Neuron (in vitro differentiated cells): ENCODE measurements around the gene OPRM1.

Experiments used
- H2AFZ ChIP-seq: one replicate; pipeline ENCODE4 v1.6.1; 2013; ENCODE audit warnings: low read depth, mild to moderate bottlenecking, inconsistent platforms, low read length, moderate library complexity
- H3K27me3 ChIP-seq: one replicate; pipeline ENCODE4 v1.6.1; 2013; ENCODE audit warnings: low read length; ENCODE audit not compliant: insufficient read depth
- H3K36me3 ChIP-seq: one replicate; pipeline ENCODE4 v1.6.1; 2013; ENCODE audit warnings: low read length; ENCODE audit not compliant: insufficient read depth
- H3K4me1 ChIP-seq: one replicate; pipeline ENCODE4 v1.6.1; 2013; ENCODE audit warnings: low read length; ENCODE audit not compliant: insufficient read depth
- H3K4me3 ChIP-seq: 2 replicates; pipeline ENCODE4 v1.5.1; 2013; ENCODE audit warnings: mild to moderate bottlenecking, low read length, moderate library complexity
- H3K9me3 ChIP-seq: one replicate; pipeline ENCODE4 v1.6.1; 2013; ENCODE audit warnings: low read length

The OPRM1 gene

GRCh38 chr6:154206996-154207395 is 168.0 kb downstream of the OPRM1 start:
- Histone ChIP-seq H3K36me3 (no peaks in the 10 kb centered on the region), H3K4me1 (no peaks in the 10 kb centered on the region), H3K27me3 (no peaks in the 10 kb centered on the region), H2AFZ (no peak overlapping the region), H3K9me3 (no peaks in the 10 kb centered on the region), H3K4me3 (no peak overlapping the region)

- no peaks in the 10 kb centered on the region for H3K9me3 ChIP-seq
- H3K4me1 ChIP-seq = no peaks in the 10 kb centered on the region
- no peaks in the 10 kb centered on the region for H3K36me3 ChIP-seq
- no peak overlapping the region for H3K4me3 ChIP-seq
- H3K27me3 ChIP-seq = no peaks in the 10 kb centered on the region
- H2AFZ ChIP-seq = no peak overlapping the region
Observed at GRCh38 chr6:154209555-154209954, 170.5 kb downstream of the OPRM1 start.

- H3K36me3 ChIP-seq = no peaks in the 10 kb centered on the region
- no peak overlapping the region for H2AFZ ChIP-seq
- no peaks in the 10 kb centered on the region for H3K27me3 ChIP-seq
- H3K9me3 ChIP-seq = no peaks in the 10 kb centered on the region
- H3K4me1 ChIP-seq = no peaks in the 10 kb centered on the region
- no peak overlapping the region for H3K4me3 ChIP-seq
Observed at GRCh38 chr6:154210678-154211077, 171.6 kb downstream of the OPRM1 start.

GRCh38 chr6:154213782-154214181 is 174.7 kb downstream of the OPRM1 start:
- H3K36me3 ChIP-seq = no peaks in the 10 kb centered on the region
- H3K27me3 ChIP-seq = no peaks in the 10 kb centered on the region
- no peaks in the 10 kb centered on the region for H3K4me1 ChIP-seq
- H2AFZ ChIP-seq = no peak overlapping the region
- H3K4me3 ChIP-seq = no peak overlapping the region
- no peaks in the 10 kb centered on the region for H3K9me3 ChIP-seq

- no peak overlapping the region for H2AFZ ChIP-seq
- no peaks in the 10 kb centered on the region for H3K36me3 ChIP-seq
- H3K4me3 ChIP-seq = no peak overlapping the region
- H3K4me1 ChIP-seq = no peaks in the 10 kb centered on the region
- H3K9me3 ChIP-seq = no peaks in the 10 kb centered on the region
- no peaks in the 10 kb centered on the region for H3K27me3 ChIP-seq
Observed at GRCh38 chr6:154218301-154218700, 179.3 kb downstream of the OPRM1 start.

- H2AFZ ChIP-seq = no peak overlapping the region
- no peaks in the 10 kb centered on the region for H3K4me1 ChIP-seq
- no peaks in the 10 kb centered on the region for H3K27me3 ChIP-seq
- no peaks in the 10 kb centered on the region for H3K9me3 ChIP-seq
- no peak overlapping the region for H3K4me3 ChIP-seq
- H3K36me3 ChIP-seq = no peaks in the 10 kb centered on the region
Observed at GRCh38 chr6:154218787-154219186, 179.7 kb downstream of the OPRM1 start.

- no peak overlapping the region for H2AFZ ChIP-seq
- no peaks in the 10 kb centered on the region for H3K36me3 ChIP-seq
- H3K9me3 ChIP-seq = no peaks in the 10 kb centered on the region
- no peaks in the 10 kb centered on the region for H3K27me3 ChIP-seq
- H3K4me1 ChIP-seq = no peaks in the 10 kb centered on the region
- H3K4me3 ChIP-seq = no peak overlapping the region
Observed at GRCh38 chr6:154219250-154219649, 180.2 kb downstream of the OPRM1 start.

- H3K4me1 ChIP-seq = no peaks in the 10 kb centered on the region
- H3K9me3 ChIP-seq = no peaks in the 10 kb centered on the region
- H3K36me3 ChIP-seq = no peaks in the 10 kb centered on the region
- no peaks in the 10 kb centered on the region for H3K27me3 ChIP-seq
- no peak overlapping the region for H3K4me3 ChIP-seq
- H2AFZ ChIP-seq = no peak overlapping the region
Observed at GRCh38 chr6:154222716-154223115, 183.7 kb downstream of the OPRM1 start.

- Histone ChIP-seq H3K4me1 (no peaks in the 10 kb centered on the region), H3K36me3 (no peaks in the 10 kb centered on the region), H3K27me3 (no peaks in the 10 kb centered on the region), H3K4me3 (no peak overlapping the region), H3K9me3 (no peaks in the 10 kb centered on the region), H2AFZ (no peak overlapping the region)
Observed at GRCh38 chr6:154223296-154223695, 184.3 kb downstream of the OPRM1 start.

GRCh38 chr6:154226461-154226860 is 187.4 kb downstream of the OPRM1 start:
- Histone ChIP-seq H3K4me1 (no peaks in the 10 kb centered on the region), H3K4me3 (no peak overlapping the region), H3K9me3 (no peaks in the 10 kb centered on the region), H3K27me3 (no peaks in the 10 kb centered on the region), H3K36me3 (no peaks in the 10 kb centered on the region), H2AFZ (no peak overlapping the region)

GRCh38 chr6:154227862-154228520 is 189.0 kb downstream of the OPRM1 start:
- H2AFZ ChIP-seq = no peak overlapping the region
- no peaks in the 10 kb centered on the region for H3K4me1 ChIP-seq
- no peaks in the 10 kb centered on the region for H3K9me3 ChIP-seq
- no peaks in the 10 kb centered on the region for H3K27me3 ChIP-seq
- H3K36me3 ChIP-seq = no peaks in the 10 kb centered on the region
- H3K4me3 ChIP-seq = no peak overlapping the region

GRCh38 chr6:154228521-154228905 is 189.5 kb downstream of the OPRM1 start:
- no peak overlapping the region for H3K4me3 ChIP-seq
- no peak overlapping the region for H2AFZ ChIP-seq
- no peaks in the 10 kb centered on the region for H3K4me1 ChIP-seq
- no peaks in the 10 kb centered on the region for H3K9me3 ChIP-seq
- no peaks in the 10 kb centered on the region for H3K36me3 ChIP-seq
- no peaks in the 10 kb centered on the region for H3K27me3 ChIP-seq

- Histone ChIP-seq H3K4me3 (no peak overlapping the region), H3K4me1 (no peaks in the 10 kb centered on the region), H3K36me3 (no peaks in the 10 kb centered on the region), H3K27me3 (no peaks in the 10 kb centered on the region), H2AFZ (no peak overlapping the region), H3K9me3 (no peaks in the 10 kb centered on the region)
Observed at GRCh38 chr6:154229786-154230185, 190.7 kb downstream of the OPRM1 start.

GRCh38 chr6:154230393-154230792 is 191.4 kb downstream of the OPRM1 start:
- Histone ChIP-seq H3K9me3 (no peaks in the 10 kb centered on the region), H2AFZ (no peak overlapping the region), H3K4me3 (no peak overlapping the region), H3K36me3 (no peaks in the 10 kb centered on the region), H3K27me3 (no peaks in the 10 kb centered on the region), H3K4me1 (no peaks in the 10 kb centered on the region)
